K562 (cell line): ENCODE measurements around the gene TMCC2. TPM values are rescaled to one million over a fixed set of nuclear protein-coding genes. Genes with fewer than 3 reads are reported as not detected.

Experiments used
- ATAC-seq: fragments of 200-7000 bp; cut with Tn5 transposase; 3 replicates; pipeline ENCODE4 v1.9.1; 2020; ENCODE audit warnings: moderate library complexity
- BruUV-seq: library from RNA; stranded (reverse); fragments of 400-500 nt; replicated peaks from 2 replicates; lab custom pipeline; 2021; lab: Mats Ljungman, UMichigan
- CTCF ChIA-PET: fragments of 300-600 bp; formaldehyde crosslinking; extraction: SDS; loops from one replicate; lab custom pipeline; 2021; ENCODE audit warnings: low intra/inter-chr PET ratio; lab: Yijun Ruan, JAX
- POLR2A ChIA-PET: fragments of 300-600, 350-650 bp; sonication (Branson Sonifier 250); formaldehyde crosslinking; extraction: SDS; loops from one replicate; lab custom pipeline; 2021; ENCODE audit warnings: antibody characterized with exemption, inconsistent platforms; lab: Yijun Ruan, JAX
- DNase-seq, 4 experiments: peaks; one replicate each; pipeline versions ENCODE4 v3.0.0 to v3.0.0-alpha.2; 2011 to 2018; ENCODE audit warnings: low spot score in 3 of 4, mixed read lengths in 3 of 4; ENCODE audit errors: extremely low read depth in 1 of 4
- FAIRE-seq: peaks from 2 replicates; lab custom pipeline; 2011; peaks lifted over from hg19 to GRCh38; lab: Jason Lieb, UNC
- H2AFZ ChIP-seq: 2 replicates; pipeline ENCODE4 v1.6.0; 2011; ENCODE audit warnings: low read depth, low read length, control low read depth, inconsistent platforms
- H3K27ac ChIP-seq: fragments of 200-600 bp; 3 replicates; pipeline ENCODE4 v1.8.0; 2011; ENCODE audit warnings: low read depth, mild to moderate bottlenecking, control low read depth, inconsistent platforms, low read length, moderate library complexity, mixed read lengths; ENCODE audit errors: extremely low read depth
- H3K27me3 ChIP-seq, 2 experiments: fragments of 300-600 bp in 1 of 2; 2 replicates in 1 of 2; 3 replicates in 1 of 2; pipeline versions ENCODE4 v1.6.0 to v1.8.0; 2011; ENCODE audit warnings: inconsistent platforms in 2 of 2, low read length in 2 of 2, mild to moderate bottlenecking in 1 of 2, mixed read lengths in 1 of 2, moderate library complexity in 1 of 2; ENCODE audit not compliant: control insufficient read depth in 2 of 2, insufficient read depth in 2 of 2
- H3K36me3 ChIP-seq: fragments of 300-600 bp; 3 replicates; pipeline ENCODE4 v1.8.0; 2011; ENCODE audit warnings: mild to moderate bottlenecking, low read length, inconsistent platforms; ENCODE audit not compliant: control insufficient read depth, insufficient read depth
- H3K4me1 ChIP-seq, 2 experiments: fragments of 200-600 bp in 1 of 2; replicated peaks in 1 of 2; 2 replicates in 1 of 2; 3 replicates in 1 of 2; pipeline versions ENCODE4 v1.5.1 to v1.8.0; 2011; ENCODE audit warnings: inconsistent platforms in 2 of 2, low read length in 2 of 2, mild to moderate bottlenecking in 1 of 2, mixed read lengths in 1 of 2, moderate library complexity in 1 of 2; ENCODE audit not compliant: control insufficient read depth in 2 of 2, insufficient read depth in 2 of 2
- H3K4me2 ChIP-seq: 2 replicates; pipeline ENCODE4 v1.6.1; 2011; ENCODE audit warnings: low read length, control low read depth, inconsistent platforms, mixed read lengths; ENCODE audit not compliant: insufficient read depth
- H3K4me3 ChIP-seq: fragments of 200-600 bp; sonication (generic), shearing (Covaris generic); 2 replicates; pipeline ENCODE4 v1.5.1; 2016; ENCODE audit warnings: control low read depth, inconsistent platforms
- H3K79me2 ChIP-seq: fragments of 200-600 bp; 3 replicates; pipeline ENCODE4 v1.8.0; 2011; ENCODE audit warnings: low read length, inconsistent platforms; ENCODE audit not compliant: control insufficient read depth, insufficient read depth
- H3K9ac ChIP-seq, 2 experiments: 2 replicates each; pipeline versions ENCODE4 v1.6.0 to v1.6.1; 2011; ENCODE audit warnings: low read depth in 2 of 2, low read length in 2 of 2, control low read depth in 1 of 2, inconsistent platforms in 1 of 2, mild to moderate bottlenecking in 1 of 2, mixed read lengths in 1 of 2; ENCODE audit not compliant: insufficient read depth in 1 of 2
- H3K9me1 ChIP-seq: one replicate; pipeline ENCODE4 v1.6.0; 2011; ENCODE audit warnings: inconsistent platforms, mild to moderate bottlenecking, low read length, moderate library complexity; ENCODE audit not compliant: control insufficient read depth, insufficient read depth
- H3K9me3 ChIP-seq: replicated peaks from 2 replicates; pipeline ENCODE4 v1.5.1; 2011; ENCODE audit warnings: low read depth, low read length, inconsistent platforms; ENCODE audit not compliant: control insufficient read depth, insufficient read depth
- H4K20me1 ChIP-seq: replicated peaks from 2 replicates; pipeline ENCODE4 v1.6.1; 2011; ENCODE audit warnings: low read length, inconsistent platforms, mixed read lengths; ENCODE audit not compliant: control insufficient read depth, insufficient read depth
- E2F5 ChIP-seq: sonication (generic); formaldehyde crosslinking; IDR thresholded peaks from 2 replicates; pipeline ENCODE4 v1.8.0; 2022; ENCODE audit warnings: mild to moderate bottlenecking, missing genetic modification reagents
- ESRRA ChIP-seq: fragments of 450-650 bp; IDR thresholded peaks from 2 replicates; pipeline ENCODE4 v1.6.1; 2014; ENCODE audit warnings: low read depth, mild to moderate bottlenecking, moderate library complexity, borderline replicate concordance
- HDAC6 ChIP-seq: IDR thresholded peaks from 2 replicates; pipeline ENCODE4 v1.6.1; 2012; ENCODE audit warnings: low read depth, mild to moderate bottlenecking, control low read depth, inconsistent platforms, low read length, moderate library complexity
- ILF3 ChIP-seq: fragments of 450-650 bp; IDR thresholded peaks from 2 replicates; pipeline ENCODE4 v1.6.1; 2018; ENCODE audit warnings: antibody characterized with exemption, mild to moderate bottlenecking, moderate library complexity, borderline replicate concordance
- KLF16 ChIP-seq: IDR thresholded peaks from 2 replicates; pipeline ENCODE4 v1.6.1; 2016; ENCODE audit warnings: antibody characterized with exemption
- LCOR ChIP-seq: sonication (generic); formaldehyde crosslinking; IDR thresholded peaks from 2 replicates; pipeline ENCODE4 v1.8.0; 2022; ENCODE audit warnings: mild to moderate bottlenecking, missing genetic modification reagents
- PKNOX1 ChIP-seq: fragments of 450-650 bp; IDR thresholded peaks from 2 replicates; pipeline ENCODE4 v1.6.1; 2016
- POLR2AphosphoS2 ChIP-seq: IDR thresholded peaks from 2 replicates; pipeline ENCODE4 v1.6.1; 2012; ENCODE audit warnings: low read length, improper control_type of control experiment
- RCOR1 ChIP-seq, 2 experiments: IDR thresholded peaks; 2 replicates each; pipeline ENCODE4 v1.6.1; 2012; ENCODE audit warnings: low read depth in 2 of 2, low read length in 2 of 2, borderline replicate concordance in 1 of 2, improper control_type of control experiment in 1 of 2
- ZBTB34 ChIP-seq: fragments of 250-450 bp; sonication (Bioruptor Pico); IDR thresholded peaks from 2 replicates; pipeline ENCODE4 v1.8.0; 2021; ENCODE audit warnings: mild to moderate bottlenecking, moderate library complexity
- ZEB2 ChIP-seq: fragments of 450-650 bp; IDR thresholded peaks from 2 replicates; pipeline ENCODE4 v1.6.1; 2016
- ZNF280B ChIP-seq: fragments of 250-450 bp; sonication (Bioruptor Pico); IDR thresholded peaks from 2 replicates; pipeline ENCODE4 v1.5.1; 2021; ENCODE audit warnings: mild to moderate bottlenecking
- ZNF512 ChIP-seq: IDR thresholded peaks from 2 replicates; pipeline ENCODE4 v1.6.1; 2016; ENCODE audit warnings: missing genetic modification characterization, missing compliant biosample characterization
- ZNF644 ChIP-seq: fragments of 200-800 bp; sonication (Bioruptor generic); IDR thresholded peaks from 2 replicates; pipeline ENCODE4 v1.6.1; 2016; ENCODE audit warnings: low read depth, missing genetic modification characterization, missing compliant biosample characterization
- WGBS: fragments of 100-300 bp; shearing (Covaris generic); methylation state at CpG from one replicate; pipeline ENCODE4 v1.1.6; 2016; ENCODE audit warnings: low coverage, mixed read lengths; ENCODE audit not compliant: insufficient coverage; ENCODE audit errors: missing lambda C conversion rate; 5-methylcytosine and 5-hydroxymethylcytosine counted together
- in situ Hi-C: fragments of 300-500 bp; cut with MboI; formaldehyde crosslinking; loops from 4 replicates; pipeline ENCODE4 v1.15.0; 2018; ENCODE audit warnings: inconsistent platforms, mixed read lengths
- intact Hi-C: fragments of 100-400 bp; cut with micrococcal nuclease; formaldehyde crosslinking; loops from 2 replicates; pipeline ENCODE4 v1.14.2; 2022
- polyA plus RNA-seq, 8 experiments: library from polyadenylated mRNA; depleted of rRNA in 4 of 8; stranded (reverse) in 5 of 8; unstranded in 3 of 8; fragments of >200 nt; fragmentation: Nextera tagmentation in 2 of 8; fragmentation: Illumina TruSeq in 1 of 8; extraction: Ambion mirVana in 2 of 8; extraction: Trizol in 1 of 8; gene quantifications; 2 replicates each; pipeline versions ENCODE4 v1.2.1 to v1.2.3, GENCODE V29; 2011 to 2014; ENCODE audit warnings: inconsistent platforms in 1 of 8, missing spikeins in 1 of 8
- total RNA-seq, 7 experiments: library from RNA; depleted of rRNA in 6 of 7; stranded (reverse); fragments of >200 nt in 6 of 7; fragmentation: Illumina TruSeq in 2 of 7; extraction: Trizol in 2 of 7; gene quantifications; 2 replicates each; pipeline versions ENCODE4 v1.2.1 to v1.2.3, GENCODE V29; 2011 to 2021; ENCODE audit warnings: low replicate concordance in 1 of 7

The TMCC2 gene
- total and polyA plus RNA-seq, 9 of the 15 experiments (the other 6 are each of a cell fraction or from before 2014, with no cell fraction given): 0.06 to 1.8 (median 0.98) TPM

- no TSS peak for BruUV-seq
- H3K79me2 ChIP-seq: no peaks in the 10 kb centered on the region
- no peaks in the 10 kb centered on the region; the same call in 1 of the 2 replicates for H4K20me1 ChIP-seq
- H3K27ac ChIP-seq: no peak overlapping the region
- H2AFZ ChIP-seq: peak overlapping the region; percentile 75
- ChIA-PET POLR2A (interaction anchor here (0.6 to 3.0 kb wide), 13 partner anchors 8 to 106 kb away, joined by 3 to 19 read pairs (median 4); partner anchors contain the start of gene RBBP5), CTCF (interaction anchor here (1.1 kb wide), 1 partner anchor 28 kb away, joined by 3 read pairs; no protein-coding TSS in a partner anchor)
- FAIRE-seq: no peak
- peaks cover 27 to 29% of the 10 kb centered on the region in 2 experiments for H3K4me1 ChIP-seq
- H3K9me3 ChIP-seq: no peaks in the 10 kb centered on the region
- in situ Hi-C loops: no loop called here
- ATAC-seq: peak; percentile 2
- no peak for DNase-seq
- H3K4me3 ChIP-seq: peak overlapping the region; percentile 38
- peaks cover 3 to 13% of the 10 kb centered on the region in 2 experiments; a peak in 4 of 5 replicates for H3K27me3 ChIP-seq
- intact Hi-C loops: no loop called here
- H3K4me2 ChIP-seq: peak overlapping the region; percentile 76
- H3K9ac ChIP-seq: peak overlapping the region in 1 of 2 experiments; percentile 85; a peak in 2 of 4 replicates
- H3K9me1 ChIP-seq: no peaks in the 10 kb centered on the region
- H3K36me3 ChIP-seq: no peaks in the 10 kb centered on the region
- 1% methylated on average over 10 of the region's 27 CpGs for WGBS
- TF ChIP-seq ZEB2 (no peak), RCOR1 (IDR thresholded peaks at IDR 0.05; ENCODE audit: borderline replicate concordance in 1 of 2, low read depth in 2 of 2, low read length in 2 of 2) (no peak), ZNF512 (tag) (no peak), ZNF280B (CRISPR knock-in tag) (no peak), POLR2AphosphoS2 (no peak), HDAC6 (no peak), ESRRA (no peak), ZBTB34 (no peak), LCOR (CRISPR knock-in tag) (no peak), ZNF644 (tag) (no peak), KLF16 (no peak), PKNOX1 (no peak), E2F5 (CRISPR knock-in tag) (no peak), ILF3 (no peak)
These were observed 361 bp downstream of the TMCC2 start for GRCh38 chr1:205228093-205228521.
